Activated T-helper 9 cell treated with anti-CD3 and anti-CD28 coated beads, Interleukin-2, amount 50 U/mL, for 16 hours (primary cell): ENCODE measurements around the gene BRME1.
"Not testable (repeated sequence)": the region's sequence is repeated elsewhere in the genome, so short reads cannot be mapped to it uniquely, and the experiment has no call there.

Experiments
- DNase-seq: peaks from one replicate; pipeline ENCODE4 v3.0.0-alpha.2; 2020; ENCODE audit warnings: low read depth

The BRME1 gene

GRCh38 chr19:13926010-13926409 lies 20.1 kb upstream of the BRME1 start:
- no peak for DNase-seq

GRCh38 chr19:13923194-13923987 lies 17.5 kb upstream of the BRME1 start:
- no peak for DNase-seq

GRCh38 chr19:13922118-13922517 lies 16.2 kb upstream of the BRME1 start:
- DNase-seq, result not testable (repeated sequence)

- DNase-seq, result no peak
Measured at GRCh38 chr19:13920940-13921747, 15.2 kb upstream of the BRME1 start.

- DNase-seq, result no peak
Measured at GRCh38 chr19:13920524-13920923, 14.6 kb upstream of the BRME1 start.

GRCh38 chr19:13918726-13919411 lies 13.0 kb upstream of the BRME1 start:
- DNase-seq, result no peak

GRCh38 chr19:13917888-13918406 lies 12.0 kb upstream of the BRME1 start:
- no peak for DNase-seq

- no peak for DNase-seq
Measured at GRCh38 chr19:13914777-13915176, 8.9 kb upstream of the BRME1 start.

- no peak for DNase-seq
Measured at GRCh38 chr19:13913352-13913751, 7.4 kb upstream of the BRME1 start.

- no peak for DNase-seq
Measured at GRCh38 chr19:13909430-13909829, 3.5 kb upstream of the BRME1 start.

GRCh38 chr19:13908674-13909073 lies 2.8 kb upstream of the BRME1 start:
- no peak for DNase-seq

- DNase-seq, result no peak
Measured at GRCh38 chr19:13906910-13907309, 993 bp upstream of the BRME1 start.

- no peak for DNase-seq
Measured at GRCh38 chr19:13906521-13906904, 596 bp upstream of the BRME1 start.

- DNase-seq, result no peak
Measured at GRCh38 chr19:13902993-13903555, 2.8 kb downstream of the BRME1 start.

- no peak for DNase-seq
Measured at GRCh38 chr19:13899912-13900584, 5.9 kb downstream of the BRME1 start.

- DNase-seq, result no peak
Measured at GRCh38 chr19:13899393-13899792, 6.5 kb downstream of the BRME1 start.

- no peak for DNase-seq
Measured at GRCh38 chr19:13896227-13896626, 9.7 kb downstream of the BRME1 start.

- DNase-seq, result no peak
Measured at GRCh38 chr19:13894552-13894951, 11.4 kb downstream of the BRME1 start.

GRCh38 chr19:13892870-13893269 lies 13.0 kb downstream of the BRME1 start:
- DNase-seq, result no peak

- no peak for DNase-seq
Measured at GRCh38 chr19:13890136-13890535, 15.8 kb downstream of the BRME1 start.

GRCh38 chr19:13888281-13888680 lies 17.6 kb downstream of the BRME1 start:
- no peak for DNase-seq

GRCh38 chr19:13887517-13887916 lies 18.4 kb downstream of the BRME1 start:
- no peak for DNase-seq
